Astrocyte of the cerebellum (primary cell): ENCODE data around the gene ZNF697.
"Not testable (repeated sequence)": the region's sequence is repeated elsewhere in the genome, so short reads cannot be mapped to it uniquely, and the experiment has no call there.

Experiments used
- DNase-seq: peaks from one replicate; pipeline ENCODE4 v3.0.0-alpha.2; 2011; ENCODE audit warnings: low read depth
- H3K4me3 ChIP-seq: 2 replicates; pipeline ENCODE4 v1.5.1; 2011; ENCODE audit warnings: mild to moderate bottlenecking, low read depth, low read length, moderate library complexity
- CTCF ChIP-seq: IDR thresholded peaks from 2 replicates; pipeline ENCODE4 v1.5.1; 2012; ENCODE audit warnings: low read length, low read depth, moderate library complexity, mild to moderate bottlenecking; ENCODE audit errors: missing control alignments
- in situ Hi-C: cut with HindIII; loops from 2 replicates; pipeline ENCODE4 v1.10.0; 2017; ENCODE audit warnings: low sequenced_read_pairs

ZNF697 gene

GRCh38 chr1:119582801-119583200 lies 65.3 kb downstream of the ZNF697 start:
- peak; percentile 24 for DNase-seq
- peak; percentile 64 for TF ChIP-seq CTCF
- no peak overlapping the region for H3K4me3 ChIP-seq
- in situ Hi-C loops, result no loop called here

DNA sequence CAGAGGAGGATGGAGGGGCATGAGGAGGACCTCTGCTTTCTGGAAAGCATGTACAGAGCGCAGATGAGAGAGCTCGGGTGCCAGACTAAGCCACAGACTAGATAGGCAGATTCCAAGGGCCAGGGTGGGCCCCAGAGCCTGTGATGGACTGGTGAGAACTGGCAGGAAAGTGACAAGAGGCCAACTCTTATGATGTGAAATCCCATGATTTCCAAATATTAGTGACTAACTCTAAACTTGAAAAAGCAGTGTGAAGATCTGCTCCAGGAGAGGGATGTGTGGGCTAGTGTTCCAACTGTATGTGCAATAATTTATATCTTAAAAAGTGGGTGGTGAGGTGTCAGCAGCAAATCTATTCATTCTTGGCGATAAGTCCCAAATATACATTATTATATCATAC lies 67.0 kb downstream of the ZNF697 start:
- in situ Hi-C loops, DNase-seq, H3K4me3 ChIP-seq: not testable (repeated sequence)

- DNase-seq, result no peak
- H3K4me3 ChIP-seq, result no peak overlapping the region
- no peak for TF ChIP-seq CTCF
- in situ Hi-C loops, result no loop called here
These were observed 74.2 kb downstream of the ZNF697 start for GRCh38 chr1:119573886-119574285.

DNA sequence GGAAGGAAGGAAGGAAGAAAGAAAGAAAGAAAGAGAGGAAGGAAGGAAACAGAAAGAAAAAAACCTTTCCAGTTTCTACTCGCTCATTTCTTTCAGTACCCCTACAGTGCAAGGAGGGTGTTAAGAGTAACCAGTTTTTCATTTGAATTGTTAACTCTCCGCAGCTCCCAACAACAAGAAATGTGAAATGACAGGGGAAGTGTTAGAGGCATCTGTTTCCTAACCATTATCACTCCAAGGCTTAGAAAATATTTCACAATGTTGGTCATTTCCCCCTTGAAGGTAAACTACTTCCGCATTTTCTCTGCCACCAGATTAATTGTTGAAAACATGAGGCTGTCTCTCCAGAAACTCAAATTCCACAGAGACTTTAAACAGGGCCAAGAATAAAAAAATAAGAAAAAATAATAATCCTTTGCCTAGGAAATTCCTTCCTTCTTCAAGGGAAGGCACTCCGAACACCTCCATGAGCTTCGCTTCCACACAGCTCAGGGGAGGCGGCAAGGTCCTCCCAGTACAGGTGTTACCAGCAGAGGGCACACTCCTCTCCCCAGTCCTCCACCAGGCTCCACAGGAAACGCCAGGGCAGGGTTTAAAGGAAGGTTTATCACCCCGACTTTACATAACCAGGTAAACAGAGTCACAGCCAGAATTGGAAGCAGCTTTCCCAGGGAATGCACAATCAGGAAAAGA lies 78.0 kb downstream of the ZNF697 start:
- DNase-seq, in situ Hi-C loops, H3K4me3 ChIP-seq: not testable (repeated sequence)
